Mammary epithelial cell (primary cell): Measurements from ENCODE around the gene CDC42EP4.

Experiments
- CTCF ChIP-seq, 2 donors: IDR thresholded peaks in 1 of 2; conservative IDR thresholded peaks in 1 of 2; 2 replicates each; pipeline ENCODE4 v1.5.1; 2011 to 2012; ENCODE audit warnings: inconsistent platforms in 2 of 2, low read length in 2 of 2, mild to moderate bottlenecking in 2 of 2, control low read depth in 1 of 2, low read depth in 1 of 2; ENCODE audit not compliant: insufficient read depth in 1 of 2; ENCODE audit errors: extremely low read depth in 1 of 2
- EZH2 ChIP-seq: IDR thresholded peaks from 2 replicates; pipeline ENCODE4 v1.6.1; 2012; ENCODE audit warnings: low read length, inconsistent platforms, borderline replicate concordance

GRCh38 chr17:73266796-73267195 is 45.0 kb downstream of the CDC42EP4 start:
- TF ChIP-seq CTCF (conservative IDR thresholded peaks at IDR 0.05 in 1 of 2, IDR thresholded peaks at IDR 0.05 in 1 of 2; ENCODE audit: extremely low read depth in 1 of 2, insufficient read depth in 1 of 2, low read depth in 1 of 2, low read length in 2 of 2) (no peak), EZH2 (no peak)
